Loucy (cell line): ENCODE measurements around the gene PIK3R1.

ENCODE experiments used
- CTCF ChIP-seq: fragments of 200-600 bp; sonication (generic); conservative IDR thresholded peaks from 2 replicates; pipeline ENCODE4 v1.5.1; 2014; ENCODE audit warnings: mild to moderate bottlenecking, antibody characterized with exemption, low read length
- EZH2phosphoT487 ChIP-seq: fragments of 200-600 bp; IDR thresholded peaks from 2 replicates; pipeline ENCODE4 v1.6.1; 2018; ENCODE audit warnings: antibody characterized with exemption, mild to moderate bottlenecking, moderate library complexity, borderline replicate concordance

GRCh38 chr5:68191083-68191791, 24.3 kb upstream of the PIK3R1 start:
- TF ChIP-seq CTCF (no peak), EZH2phosphoT487 (no peak)
